ENCODE results near the gene TYW1. TPM values are rescaled to one million over a fixed set of nuclear protein-coding genes. Genes with fewer than 3 reads are reported as not detected.
A peak's percentile ranks its signal among the peaks of the same experiment; 100 is the strongest.
"Not testable (repeated sequence)": the region's sequence is repeated elsewhere in the genome, so short reads cannot be mapped to it uniquely, and the experiment has no call there.

Gene TYW1, protein sequence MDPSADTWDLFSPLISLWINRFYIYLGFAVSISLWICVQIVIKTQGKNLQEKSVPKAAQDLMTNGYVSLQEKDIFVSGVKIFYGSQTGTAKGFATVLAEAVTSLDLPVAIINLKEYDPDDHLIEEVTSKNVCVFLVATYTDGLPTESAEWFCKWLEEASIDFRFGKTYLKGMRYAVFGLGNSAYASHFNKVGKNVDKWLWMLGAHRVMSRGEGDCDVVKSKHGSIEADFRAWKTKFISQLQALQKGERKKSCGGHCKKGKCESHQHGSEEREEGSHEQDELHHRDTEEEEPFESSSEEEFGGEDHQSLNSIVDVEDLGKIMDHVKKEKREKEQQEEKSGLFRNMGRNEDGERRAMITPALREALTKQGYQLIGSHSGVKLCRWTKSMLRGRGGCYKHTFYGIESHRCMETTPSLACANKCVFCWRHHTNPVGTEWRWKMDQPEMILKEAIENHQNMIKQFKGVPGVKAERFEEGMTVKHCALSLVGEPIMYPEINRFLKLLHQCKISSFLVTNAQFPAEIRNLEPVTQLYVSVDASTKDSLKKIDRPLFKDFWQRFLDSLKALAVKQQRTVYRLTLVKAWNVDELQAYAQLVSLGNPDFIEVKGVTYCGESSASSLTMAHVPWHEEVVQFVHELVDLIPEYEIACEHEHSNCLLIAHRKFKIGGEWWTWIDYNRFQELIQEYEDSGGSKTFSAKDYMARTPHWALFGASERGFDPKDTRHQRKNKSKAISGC
- 10 to 100 TPM; 14.7 to 29.2 (median 19.2) TPM for polyA plus RNA-seq (ENCODE audit: low read depth in 6 of 6)

DNA sequence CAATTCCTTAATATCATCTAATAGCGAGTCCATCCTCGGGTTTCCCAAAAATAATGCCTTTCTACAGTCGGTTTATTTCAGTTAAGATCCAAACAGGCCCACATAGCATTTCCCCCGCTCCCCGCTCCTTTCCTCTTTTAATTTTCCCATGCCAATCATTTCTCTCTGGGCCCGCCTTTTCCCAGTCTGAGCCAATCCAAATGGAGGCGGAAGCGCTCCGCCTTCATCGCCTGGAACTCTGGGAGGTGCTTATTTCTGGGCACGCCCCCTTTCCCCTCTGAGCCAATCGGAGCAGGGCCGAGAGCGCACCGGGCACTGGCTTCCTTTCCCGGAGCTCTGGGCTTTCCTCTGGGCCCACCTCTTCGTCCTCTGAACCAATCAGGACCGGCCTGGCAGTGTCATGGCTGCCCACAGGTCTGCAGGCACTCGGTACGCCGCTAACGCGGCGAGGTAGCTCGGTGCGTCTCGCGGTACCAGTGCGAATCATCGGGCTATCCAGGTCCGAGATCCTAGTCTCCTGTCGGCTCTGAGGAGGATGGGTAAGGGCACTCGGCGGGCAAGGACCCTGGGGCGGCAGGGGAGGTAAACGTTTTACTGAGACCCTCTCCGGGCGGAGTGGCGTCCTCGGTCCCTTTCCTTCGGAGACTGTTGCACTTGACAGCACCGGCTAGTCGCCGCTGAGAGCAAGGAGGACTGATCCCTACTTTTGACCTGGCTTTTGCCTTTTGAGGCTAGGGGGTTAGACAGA is at the start of gene TYW1:
TSS of gene TYW1 (plus strand) at position 390 of the 748 bp plus-strand sequence. CDS start at position 536, 146 bp downstream.
- not testable (repeated sequence) for H3K36me3 Mint-ChIP-seq, H3K9me3 Mint-ChIP-seq, H3K27me3 Mint-ChIP-seq
- H3K4me1 Mint-ChIP-seq: peaks cover 15 to 28% (median 16%) of the 10 kb centered on the region in 3 donors
- H3K4me3 Mint-ChIP-seq: peak within 1 kb of the TSS; percentile 94 to 100 (median 100)
- ATAC-seq (ENCODE audit: low read depth in 2 of 2) (peak; percentile 76 to 82), DNase-seq (peak; percentile 99)
- H3K27ac Mint-ChIP-seq: peak within 1 kb of the TSS; percentile 92 to 100 (median 99)

GRCh38 chr7:66948480-66949109 is 48.0 kb upstream of the TYW1 start:
- Mint-ChIP-seq H3K4me3 (no peak overlapping the region), H3K27ac (peak overlapping the region in 1 of 6 donors; percentile 60), H3K9me3 (no peaks in the 10 kb centered on the region), H3K27me3 (no peaks in the 10 kb centered on the region), H3K36me3 (peaks cover 19 to 25% of the 10 kb centered on the region in 2 donors), H3K4me1 (peaks cover 5 to 15% (median 11%) of the 10 kb centered on the region in 3 donors)
- DNase-seq (no peak), ATAC-seq (ENCODE audit: low read depth in 2 of 2) (no peak)

DNA sequence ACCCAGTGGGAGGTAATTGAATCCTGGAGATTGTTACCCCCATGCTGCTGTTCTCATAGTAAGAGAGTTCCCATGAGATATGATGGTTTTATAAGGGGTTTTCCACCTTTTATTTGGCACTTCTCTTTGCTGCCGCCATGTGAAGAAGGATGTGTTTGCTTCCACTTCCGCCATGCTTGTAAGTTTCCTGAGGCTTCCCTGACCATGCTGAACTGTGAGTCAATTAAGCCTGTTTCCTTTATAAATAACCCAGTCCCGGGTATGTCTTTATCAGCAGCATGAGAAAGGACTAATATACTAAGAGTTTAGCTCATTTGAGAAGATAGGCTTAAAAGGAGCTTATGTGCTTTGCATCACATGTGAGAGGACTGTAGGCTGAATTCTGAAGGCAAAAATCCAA is 46.3 kb upstream of the TYW1 start:
- no peak for ATAC-seq (ENCODE audit: low read depth in 2 of 2)
- DNase-seq: no peak
- Mint-ChIP-seq H3K4me1 (peaks cover 5 to 11% (median 9%) of the 10 kb centered on the region in 3 donors), H3K27me3 (no peaks in the 10 kb centered on the region), H3K27ac (peak overlapping the region in 1 of 6 donors; percentile 26), H3K36me3 (peaks cover 15 to 19% of the 10 kb centered on the region in 2 donors), H3K9me3 (no peaks in the 10 kb centered on the region), H3K4me3 (no peak overlapping the region)

GRCh38 chr7:66950763-66951162 is 45.9 kb upstream of the TYW1 start:
- peaks cover 5 to 11% (median 9%) of the 10 kb centered on the region in 3 donors for H3K4me1 Mint-ChIP-seq
- H3K36me3 Mint-ChIP-seq: peaks cover 14 to 19% of the 10 kb centered on the region in 2 donors
- ATAC-seq (ENCODE audit: low read depth in 2 of 2): no peak
- no peaks in the 10 kb centered on the region for H3K9me3 Mint-ChIP-seq
- no peak overlapping the region for H3K4me3 Mint-ChIP-seq
- DNase-seq: no peak
- H3K27ac Mint-ChIP-seq: no peak overlapping the region
- H3K27me3 Mint-ChIP-seq: no peaks in the 10 kb centered on the region

DNA sequence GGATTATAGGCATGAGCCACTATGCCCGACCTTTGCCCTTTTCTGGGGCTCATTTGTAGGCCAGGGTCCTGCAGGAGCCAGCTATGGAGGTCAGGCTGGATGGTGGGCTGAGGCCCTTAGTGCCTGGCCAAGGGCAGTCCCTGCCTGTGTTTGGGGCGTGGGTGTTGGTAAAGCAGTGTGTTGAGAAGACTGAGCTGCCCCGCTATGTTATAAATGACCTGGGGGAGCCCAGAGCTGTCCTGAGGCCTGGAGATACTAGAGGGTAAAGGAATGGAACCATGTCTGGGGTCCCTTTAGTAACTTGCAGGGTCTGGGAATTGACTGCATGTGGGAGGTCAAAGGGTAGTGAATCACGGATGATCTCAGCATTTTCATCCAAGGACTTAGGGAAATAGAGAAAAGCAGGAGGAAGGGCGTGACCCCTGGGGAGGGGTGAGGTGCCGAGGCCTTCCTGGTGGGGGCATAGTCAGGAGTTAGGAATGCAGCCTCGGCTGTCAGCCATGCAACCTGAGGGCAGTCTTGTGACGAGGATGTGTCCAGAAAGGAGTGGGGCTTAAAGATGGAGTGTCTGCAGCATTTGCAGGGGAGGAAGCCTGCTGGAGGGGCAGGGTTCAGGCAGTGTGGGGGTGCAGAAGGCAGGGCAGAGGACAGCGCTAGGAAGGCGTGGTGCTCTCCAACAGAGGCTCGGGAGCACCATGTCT is 44.1 kb upstream of the TYW1 start:
- no peak for ATAC-seq (ENCODE audit: low read depth in 2 of 2)
- Mint-ChIP-seq H3K27me3 (no peaks in the 10 kb centered on the region), H3K4me1 (peaks cover 5 to 11% (median 9%) of the 10 kb centered on the region in 3 donors), H3K9me3 (no peaks in the 10 kb centered on the region), H3K27ac (peak overlapping the region in 3 of 6 donors; percentile 52 to 80 (median 67)), H3K4me3 (peak overlapping the region in 1 of 8 donors; percentile 63), H3K36me3 (peaks cover 22 to 24% of the 10 kb centered on the region in 2 donors)
- no peak for DNase-seq

DNA sequence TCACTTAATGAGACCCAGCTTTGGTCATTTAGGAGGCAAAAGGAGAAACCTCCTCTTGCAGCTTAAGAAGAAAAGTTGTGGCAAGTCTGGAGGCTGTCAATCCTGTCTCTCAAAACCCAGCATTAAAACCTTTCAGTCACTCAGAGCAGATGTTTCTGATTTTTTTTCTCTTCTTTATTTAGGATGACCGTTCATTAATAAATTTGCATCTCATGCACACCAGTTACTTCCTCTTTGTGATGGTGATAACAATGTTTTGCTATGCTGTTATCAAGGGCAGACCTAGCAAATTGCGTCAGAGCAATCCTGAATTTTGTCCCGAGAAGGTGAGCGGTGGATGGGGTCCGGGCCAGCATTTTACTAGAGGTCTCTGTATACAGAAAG is 43.6 kb upstream of the TYW1 start:
- H3K4me3 Mint-ChIP-seq: no peak overlapping the region
- peaks cover 5 to 11% (median 9%) of the 10 kb centered on the region in 3 donors for H3K4me1 Mint-ChIP-seq
- no peaks in the 10 kb centered on the region for H3K9me3 Mint-ChIP-seq
- peaks cover 23 to 28% of the 10 kb centered on the region in 2 donors for H3K36me3 Mint-ChIP-seq
- ATAC-seq (ENCODE audit: low read depth in 2 of 2) (no peak), DNase-seq (no peak)
- peak overlapping the region in 2 of 6 donors; percentile 61 to 80 for H3K27ac Mint-ChIP-seq
- H3K27me3 Mint-ChIP-seq: no peaks in the 10 kb centered on the region

- Mint-ChIP-seq H3K27me3 (no peaks in the 10 kb centered on the region), H3K36me3 (peaks cover 19 to 29% of the 10 kb centered on the region in 2 donors), H3K27ac (peak overlapping the region in 1 of 6 donors; percentile 67)
Observed at GRCh38 chr7:66957595-66958290, 38.9 kb upstream of the TYW1 start.

DNA sequence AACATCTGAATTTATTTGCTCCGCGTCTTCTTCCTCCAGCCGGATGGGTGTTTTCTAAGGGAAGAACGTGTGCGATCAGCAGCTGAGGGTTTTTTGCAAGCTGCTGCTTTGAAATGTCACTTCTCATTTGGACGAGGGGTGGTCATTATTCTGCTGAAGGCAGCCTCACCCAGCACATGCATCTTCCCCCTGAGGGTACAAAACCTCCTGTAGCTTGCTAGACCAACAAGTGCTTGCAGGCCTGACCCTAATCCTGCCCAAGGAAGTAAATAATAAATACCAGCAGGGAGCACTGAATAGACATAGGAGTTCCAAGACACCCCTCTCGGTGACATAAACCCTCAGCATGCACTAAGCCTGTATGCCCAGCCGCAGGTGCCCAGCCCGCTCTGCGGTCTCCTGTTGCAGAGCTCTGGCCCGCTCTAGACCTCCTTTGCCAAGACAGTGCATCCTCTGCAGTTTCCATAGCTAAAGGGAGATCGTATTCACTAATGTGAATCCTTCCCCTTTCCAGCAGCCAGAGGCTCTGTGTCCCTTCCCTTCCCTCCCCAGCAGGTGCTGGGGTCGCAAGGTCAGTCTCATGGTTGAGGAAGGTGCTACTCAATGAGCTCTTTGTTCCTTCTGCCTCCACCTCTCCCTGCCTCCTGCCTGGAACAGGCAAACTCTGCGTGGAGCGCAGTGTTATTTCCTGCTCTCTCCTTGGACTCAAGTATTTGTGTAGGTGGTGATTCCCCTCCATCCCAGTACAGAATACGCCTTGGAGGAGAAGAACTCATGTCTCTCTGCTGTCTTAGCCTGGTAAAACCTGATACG is 37.9 kb upstream of the TYW1 start:
- H3K27me3 Mint-ChIP-seq: no peaks in the 10 kb centered on the region

More at GRCh38 chr7:66957595-66958290, 38.9 kb upstream of the TYW1 start:
- Mint-ChIP-seq H3K4me3 (no peak overlapping the region), H3K9me3 (no peaks in the 10 kb centered on the region), H3K4me1 (peaks cover under 1 to 4% (median 2%) of the 10 kb centered on the region in 3 donors)
- DNase-seq: no peak
- ATAC-seq (ENCODE audit: low read depth in 2 of 2): no peak

GRCh38 chr7:66960192-66960591 is 36.4 kb upstream of the TYW1 start:
- Mint-ChIP-seq H3K9me3 (no peaks in the 10 kb centered on the region), H3K27ac (peak overlapping the region in 3 of 6 donors; percentile 7 to 22 (median 17)), H3K27me3 (no peaks in the 10 kb centered on the region), H3K36me3 (peaks cover 15 to 22% of the 10 kb centered on the region in 2 donors), H3K4me3 (no peak overlapping the region), H3K4me1 (no peaks in the 10 kb centered on the region)
- no peak for DNase-seq
- no peak for ATAC-seq (ENCODE audit: low read depth in 2 of 2)

More for the DNA sequence above, 37.9 kb upstream of the TYW1 start:
- peaks cover 15 to 22% of the 10 kb centered on the region in 2 donors for H3K36me3 Mint-ChIP-seq
- peak overlapping the region in 3 of 6 donors; percentile 9 to 67 (median 26) for H3K27ac Mint-ChIP-seq
- DNase-seq: no peak
- H3K9me3 Mint-ChIP-seq: no peaks in the 10 kb centered on the region
- H3K4me1 Mint-ChIP-seq: no peaks in the 10 kb centered on the region
- ATAC-seq (ENCODE audit: low read depth in 2 of 2): no peak
- no peak overlapping the region for H3K4me3 Mint-ChIP-seq

DNA sequence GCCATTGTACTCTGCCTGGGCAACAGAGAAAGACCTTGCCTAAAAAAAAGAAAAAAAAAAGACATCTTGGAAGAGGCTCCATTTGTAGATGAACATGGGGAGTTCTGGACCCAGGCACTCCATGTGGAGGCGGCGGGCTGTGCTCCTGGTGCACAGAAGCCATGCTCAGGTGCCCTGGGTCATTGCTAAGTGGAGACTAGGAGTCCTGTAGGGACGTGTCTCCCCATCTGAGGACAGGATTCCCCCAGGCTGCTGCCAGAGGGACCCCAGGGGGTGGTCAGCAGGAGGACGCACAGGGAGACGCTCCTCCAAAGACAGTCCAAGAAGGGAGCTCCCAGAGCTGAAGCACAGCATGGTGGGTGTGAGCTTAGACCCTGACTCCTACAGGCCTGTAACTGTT is 35.5 kb upstream of the TYW1 start:
- H3K4me1 Mint-ChIP-seq: no peaks in the 10 kb centered on the region
- ATAC-seq (ENCODE audit: low read depth in 2 of 2): no peak
- H3K4me3 Mint-ChIP-seq: peak overlapping the region in 1 of 8 donors; percentile 6
- H3K27me3 Mint-ChIP-seq: no peaks in the 10 kb centered on the region
- H3K27ac Mint-ChIP-seq: peak overlapping the region in 1 of 6 donors; percentile 37
- no peak for DNase-seq
- peaks cover 15 to 22% of the 10 kb centered on the region in 2 donors for H3K36me3 Mint-ChIP-seq
- H3K9me3 Mint-ChIP-seq: no peaks in the 10 kb centered on the region

DNA sequence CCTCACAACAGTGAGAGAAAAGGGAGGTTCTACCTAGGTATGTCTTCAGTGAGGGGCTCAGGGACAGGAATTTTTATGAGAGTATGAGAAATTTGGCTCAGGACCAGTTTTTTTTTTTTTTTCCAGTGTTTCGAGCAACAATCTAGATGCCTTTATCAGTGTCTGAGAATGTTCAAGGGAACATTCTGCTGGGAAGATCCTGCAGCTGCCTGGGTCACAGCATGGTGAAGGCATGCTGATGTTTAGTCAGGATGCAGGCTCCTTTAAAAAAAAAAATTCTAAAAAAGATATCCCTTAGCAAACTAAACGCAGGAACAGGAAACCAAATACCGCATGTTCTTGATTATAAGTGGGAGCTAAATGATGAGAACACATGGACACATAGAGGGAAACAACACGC is 32.2 kb upstream of the TYW1 start:
- H3K36me3 Mint-ChIP-seq: peaks cover under 1 to 5% of the 10 kb centered on the region in 2 donors
- no peaks in the 10 kb centered on the region for H3K27me3 Mint-ChIP-seq
- H3K27ac Mint-ChIP-seq: peak overlapping the region in 1 of 6 donors; percentile 49
- H3K9me3 Mint-ChIP-seq: no peaks in the 10 kb centered on the region
- H3K4me3 Mint-ChIP-seq: no peak overlapping the region
- DNase-seq (no peak), ATAC-seq (ENCODE audit: low read depth in 2 of 2) (no peak)
- no peaks in the 10 kb centered on the region for H3K4me1 Mint-ChIP-seq

Data from naive B cell (primary cell).